VCaP (cell line): ENCODE results near the gene CD27.

Experiments used
- H3K27ac ChIP-seq: fragments of 450-650 bp; 2 replicates; pipeline ENCODE4 v1.5.1; 2017
- TF ChIP-seq, protein P1 (sequence below): fragments of 450-650 bp; conservative IDR thresholded peaks from 2 replicates; pipeline ENCODE4 v1.5.1; 2017; ENCODE audit warnings: mild to moderate bottlenecking, moderate library complexity

CD27 gene

DNA sequence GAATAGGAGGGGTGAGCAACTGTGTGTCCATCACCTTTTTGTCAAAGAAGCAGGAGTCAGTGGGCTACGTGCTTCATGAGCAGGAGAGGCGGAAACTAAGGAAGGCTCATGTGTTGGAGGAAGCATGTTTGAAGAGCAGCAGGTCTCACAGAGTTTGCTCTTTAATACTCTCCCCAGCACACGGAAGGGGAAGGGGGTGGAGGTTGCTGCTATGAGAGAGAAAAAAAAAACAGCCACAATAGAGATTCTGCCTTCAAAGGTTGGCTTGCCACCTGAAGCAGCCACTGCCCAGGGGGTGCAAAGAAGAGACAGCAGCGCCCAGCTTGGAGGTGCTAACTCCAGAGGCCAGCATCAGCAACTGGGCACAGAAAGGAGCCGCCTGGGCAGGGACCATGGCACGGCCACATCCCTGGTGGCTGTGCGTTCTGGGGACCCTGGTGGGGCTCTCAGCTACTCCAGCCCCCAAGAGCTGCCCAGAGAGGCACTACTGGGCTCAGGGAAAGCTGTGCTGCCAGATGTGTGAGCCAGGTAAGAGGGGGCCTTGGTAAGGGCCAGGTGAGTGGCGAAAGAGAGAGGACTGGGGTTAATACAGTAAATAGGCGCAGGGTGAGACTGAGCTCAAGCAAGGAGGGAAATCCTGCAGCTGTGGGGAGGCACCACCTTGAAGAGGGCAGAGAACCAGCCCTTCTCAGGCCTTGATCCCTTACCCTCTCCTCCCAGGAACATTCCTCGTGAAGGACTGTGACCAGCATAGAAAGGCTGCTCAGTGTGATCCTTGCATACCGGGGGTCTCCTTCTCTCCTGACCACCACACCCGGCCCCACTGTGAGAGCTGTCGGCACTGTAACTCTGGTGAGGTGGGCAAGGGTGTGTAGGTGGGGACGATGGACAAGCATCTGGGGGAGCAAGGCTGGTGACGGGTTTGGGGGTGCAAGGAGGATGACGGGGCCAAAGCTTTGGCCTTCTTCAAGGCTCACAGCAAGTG lies at the start of gene CD27:
Gene CD27 (plus strand): TSS at position 252 of the 985 bp plus-strand sequence. CDS start 141 bp downstream, at position 393.
- TF ChIP-seq, protein P1, sequence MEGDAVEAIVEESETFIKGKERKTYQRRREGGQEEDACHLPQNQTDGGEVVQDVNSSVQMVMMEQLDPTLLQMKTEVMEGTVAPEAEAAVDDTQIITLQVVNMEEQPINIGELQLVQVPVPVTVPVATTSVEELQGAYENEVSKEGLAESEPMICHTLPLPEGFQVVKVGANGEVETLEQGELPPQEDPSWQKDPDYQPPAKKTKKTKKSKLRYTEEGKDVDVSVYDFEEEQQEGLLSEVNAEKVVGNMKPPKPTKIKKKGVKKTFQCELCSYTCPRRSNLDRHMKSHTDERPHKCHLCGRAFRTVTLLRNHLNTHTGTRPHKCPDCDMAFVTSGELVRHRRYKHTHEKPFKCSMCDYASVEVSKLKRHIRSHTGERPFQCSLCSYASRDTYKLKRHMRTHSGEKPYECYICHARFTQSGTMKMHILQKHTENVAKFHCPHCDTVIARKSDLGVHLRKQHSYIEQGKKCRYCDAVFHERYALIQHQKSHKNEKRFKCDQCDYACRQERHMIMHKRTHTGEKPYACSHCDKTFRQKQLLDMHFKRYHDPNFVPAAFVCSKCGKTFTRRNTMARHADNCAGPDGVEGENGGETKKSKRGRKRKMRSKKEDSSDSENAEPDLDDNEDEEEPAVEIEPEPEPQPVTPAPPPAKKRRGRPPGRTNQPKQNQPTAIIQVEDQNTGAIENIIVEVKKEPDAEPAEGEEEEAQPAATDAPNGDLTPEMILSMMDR, result no peak
- no peak within 1 kb of the TSS for H3K27ac ChIP-seq

DNA sequence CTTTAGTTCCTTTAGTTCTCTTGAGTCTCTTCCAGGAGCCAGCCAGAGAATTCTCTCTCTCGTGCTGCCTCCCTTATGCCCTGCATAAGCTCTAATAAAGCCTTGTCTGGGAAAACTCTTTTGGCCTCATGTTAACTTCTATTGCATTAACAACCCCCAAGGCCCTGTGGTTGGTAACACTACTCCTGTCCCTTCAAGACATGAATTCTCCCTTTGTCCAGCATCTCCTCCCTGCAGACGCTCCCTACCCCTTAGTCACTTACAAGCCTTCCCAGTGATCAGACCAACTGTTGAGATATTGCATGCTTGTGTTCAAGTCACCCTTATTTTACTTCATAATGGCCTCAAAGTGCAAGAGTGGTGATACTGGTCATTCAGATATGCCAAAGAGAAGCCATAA lies 48.7 kb upstream of the CD27 start:
- TF ChIP-seq, protein P1, result no peak

DNA sequence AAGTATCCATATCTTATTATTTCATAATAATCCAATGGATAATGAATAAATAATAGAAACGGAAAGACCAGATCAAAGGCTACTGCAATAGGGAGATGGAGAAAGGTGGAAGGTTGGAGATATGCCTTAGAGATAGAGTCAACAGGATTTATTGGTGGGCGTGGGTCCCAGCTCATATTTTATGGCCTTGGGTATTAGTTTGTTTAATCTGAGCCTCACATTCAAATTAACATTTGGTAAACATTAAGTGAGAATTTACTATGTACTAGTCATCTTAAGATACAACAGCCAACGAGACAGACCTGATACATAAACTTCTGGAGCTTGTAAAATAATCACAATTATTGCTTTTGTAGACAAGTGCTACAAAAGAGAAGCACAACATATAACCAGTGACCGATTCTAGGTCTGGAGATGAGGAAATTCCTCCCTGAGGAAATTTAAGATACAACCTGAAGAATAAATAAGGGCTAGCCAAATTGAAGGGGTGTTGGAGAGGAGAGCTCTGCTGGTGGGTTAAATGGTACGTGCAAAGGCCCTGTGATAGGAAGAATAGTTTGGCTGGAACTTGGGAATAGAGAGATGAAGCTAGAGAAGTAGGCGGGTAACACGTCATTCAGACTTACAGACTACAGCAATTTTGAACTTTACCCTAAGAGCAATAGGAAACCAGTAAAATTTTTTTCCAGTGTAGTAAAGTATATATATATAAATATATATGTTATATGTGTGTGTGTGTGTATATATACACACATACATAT lies 44.7 kb upstream of the CD27 start:
- TF ChIP-seq, protein P1, result no peak
- no peak overlapping the region for H3K27ac ChIP-seq

More for the DNA sequence above, 48.7 kb upstream of the CD27 start:
- H3K27ac ChIP-seq, result no peak overlapping the region

DNA sequence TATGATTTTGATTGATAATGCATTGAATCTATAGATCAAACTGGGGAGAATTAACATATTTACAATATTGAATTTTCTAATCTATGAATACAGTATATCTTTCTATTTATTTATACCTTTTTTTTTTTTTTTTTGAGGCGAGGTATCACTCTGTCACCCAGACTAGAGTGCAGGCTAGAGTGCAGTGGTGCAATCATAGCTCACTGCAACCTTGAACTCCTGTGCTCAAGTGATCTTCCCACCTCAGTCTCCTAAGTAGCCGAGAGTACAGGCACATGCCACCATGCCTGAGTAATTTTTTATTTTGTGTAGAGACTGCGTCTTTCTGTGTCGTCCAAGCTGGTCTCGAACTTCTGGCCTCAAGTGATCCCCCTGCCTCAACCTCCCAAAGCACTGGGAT lies 40.4 kb upstream of the CD27 start:
- no peak overlapping the region for H3K27ac ChIP-seq
- TF ChIP-seq, protein P1, result no peak

DNA sequence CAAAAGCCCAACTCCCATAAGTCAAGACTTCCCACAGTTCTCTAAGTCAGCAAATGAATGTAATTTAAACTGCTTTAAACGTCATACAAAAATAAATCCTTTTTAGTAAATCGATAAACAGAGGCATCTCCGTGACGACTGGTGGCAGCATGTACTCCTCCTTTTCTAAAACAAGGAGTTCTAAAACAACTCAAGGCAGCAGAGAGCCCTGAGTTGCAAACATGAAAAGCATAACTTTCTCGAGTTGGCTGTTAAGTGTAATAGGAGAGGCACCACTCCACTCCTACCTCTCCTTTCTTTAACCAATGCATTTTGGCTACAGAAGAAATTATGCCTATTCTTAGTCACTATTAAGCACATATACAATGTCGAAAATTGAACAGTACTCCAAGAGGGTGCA lies 38.8 kb upstream of the CD27 start:
- TF ChIP-seq, protein P1, result no peak

DNA sequence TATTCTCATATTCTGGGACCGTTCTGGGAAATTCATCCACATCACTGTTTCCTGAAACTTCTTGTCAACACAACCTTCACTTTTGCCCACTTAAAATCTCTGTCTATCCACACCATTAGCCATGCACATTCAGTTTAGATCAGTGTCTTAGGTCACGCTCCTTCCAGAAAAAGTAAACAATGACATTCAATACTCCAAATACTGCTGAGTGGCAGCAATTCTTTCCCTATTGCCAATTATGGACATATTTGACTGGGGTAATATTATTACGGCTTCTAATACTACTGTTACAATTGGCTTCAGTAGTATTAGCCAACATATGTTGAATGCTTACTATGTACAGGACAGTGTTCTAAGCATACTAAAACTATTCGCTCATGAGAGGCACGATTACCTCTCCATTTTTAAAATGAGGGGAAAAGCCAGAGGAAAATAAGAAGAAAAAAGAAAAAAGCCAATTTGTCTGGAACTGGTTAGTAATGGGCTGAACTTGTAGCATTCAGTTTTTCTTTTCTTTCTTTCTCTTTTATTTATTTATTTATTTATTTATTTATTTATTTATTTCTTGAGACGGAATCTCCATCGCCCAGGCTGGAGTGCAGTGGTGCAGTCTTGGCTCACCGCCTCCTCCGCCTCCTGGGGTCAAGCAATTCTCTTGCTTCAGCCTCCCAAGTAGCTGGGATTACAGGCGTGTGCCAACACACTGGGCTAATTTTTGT lies 37.4 kb upstream of the CD27 start:
- H3K27ac ChIP-seq, result no peak overlapping the region
- TF ChIP-seq, protein P1, result no peak

More for the DNA sequence above, 38.8 kb upstream of the CD27 start:
- no peak overlapping the region for H3K27ac ChIP-seq

DNA sequence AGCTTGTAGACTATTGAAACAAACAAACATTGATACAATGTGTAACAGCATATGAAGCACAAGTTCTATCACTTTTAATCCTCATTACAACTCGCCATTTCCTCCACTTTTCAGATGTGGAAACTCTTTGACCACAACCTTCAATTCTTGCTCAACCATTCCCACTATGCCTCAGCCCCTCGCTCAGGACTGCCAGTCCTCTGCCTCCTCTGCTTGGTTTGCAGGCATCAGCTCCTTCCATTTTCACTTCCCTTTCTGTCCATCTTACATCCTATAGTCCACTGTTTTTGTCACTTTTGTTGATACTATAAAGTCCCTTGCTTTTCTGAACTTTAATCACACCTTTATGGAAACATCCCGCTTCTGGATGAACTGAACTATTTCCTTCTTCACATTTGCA lies 28.2 kb upstream of the CD27 start:
- H3K27ac ChIP-seq, result no peak overlapping the region
- TF ChIP-seq, protein P1, result no peak
